KMS-11 (cell line): ENCODE results near the gene FOXF2.

Experiments used
- H2AFZ ChIP-seq: fragments of 200-600 bp; sonication (generic); 2 replicates; pipeline ENCODE4 v1.6.1; 2016; ENCODE audit warnings: antibody characterized with exemption, mixed run types, low read depth
- H3K27ac ChIP-seq: fragments of 200-600 bp; sonication (generic); 2 replicates; pipeline ENCODE4 v1.6.1; 2016; ENCODE audit warnings: mild to moderate bottlenecking, mixed run types
- H3K27me3 ChIP-seq: fragments of 200-600 bp; sonication (generic); 2 replicates; pipeline ENCODE4 v1.6.1; 2017; ENCODE audit warnings: mild to moderate bottlenecking, low read depth, mixed run types, moderate library complexity; ENCODE audit not compliant: insufficient read depth
- H3K36me3 ChIP-seq: fragments of 200-600 bp; sonication (generic); 2 replicates; pipeline ENCODE4 v1.6.1; 2017; ENCODE audit warnings: mild to moderate bottlenecking, mixed run types; ENCODE audit not compliant: insufficient read depth
- H3K4me1 ChIP-seq: fragments of 200-600 bp; sonication (generic); 2 replicates; pipeline ENCODE4 v1.6.1; 2016; ENCODE audit warnings: mild to moderate bottlenecking, low read depth, mixed run types; ENCODE audit not compliant: poor library complexity, severe bottlenecking
- H3K4me2 ChIP-seq: fragments of 200-600 bp; sonication (generic); 2 replicates; pipeline ENCODE4 v1.7.0; 2016; ENCODE audit warnings: mild to moderate bottlenecking, mixed run types
- H3K4me3 ChIP-seq: fragments of 200-600 bp; sonication (generic); IDR thresholded peaks from 2 replicates; pipeline ENCODE4 v1.6.1; 2017; ENCODE audit warnings: low read depth, low read length, mixed read lengths; ENCODE audit not compliant: insufficient read depth
- H3K79me2 ChIP-seq: fragments of 200-600 bp; sonication (generic); 2 replicates; pipeline ENCODE4 v1.6.1; 2016; ENCODE audit warnings: low read depth, mixed run types; ENCODE audit not compliant: insufficient read depth
- H3K9ac ChIP-seq: fragments of 200-600 bp; sonication (generic); 2 replicates; pipeline ENCODE4 v1.6.1; 2016; ENCODE audit warnings: mild to moderate bottlenecking, mixed run types
- H4K20me1 ChIP-seq: fragments of 200-600 bp; sonication (generic); 2 replicates; pipeline ENCODE4 v1.6.1; 2016; ENCODE audit warnings: mild to moderate bottlenecking, mixed run types; ENCODE audit not compliant: insufficient read depth
- CTCF ChIP-seq: fragments of 200-600 bp; sonication (generic); conservative IDR thresholded peaks from 2 replicates; pipeline ENCODE4 v1.6.1; 2017; ENCODE audit warnings: low read depth, mild to moderate bottlenecking, antibody characterized with exemption, low read length, moderate library complexity, mixed read lengths

The FOXF2 gene

GRCh38 chr6:1388630-1389368 lies 577 bp upstream of the FOXF2 start:
- H3K36me3 ChIP-seq = no peaks in the 10 kb centered on the region
- no peaks in the 10 kb centered on the region for H4K20me1 ChIP-seq
- no peak overlapping the region for H3K9ac ChIP-seq
- H2AFZ ChIP-seq = no peak overlapping the region
- no peaks in the 10 kb centered on the region for H3K4me1 ChIP-seq
- H3K27me3 ChIP-seq = no peaks in the 10 kb centered on the region
- H3K4me2 ChIP-seq = no peak overlapping the region
- H3K4me3 ChIP-seq = no peak overlapping the region
- H3K27ac ChIP-seq = no peak overlapping the region
- no peak for TF ChIP-seq CTCF
- H3K79me2 ChIP-seq = no peaks in the 10 kb centered on the region

- H3K27ac ChIP-seq = no peak overlapping the region
- no peaks in the 10 kb centered on the region for H3K36me3 ChIP-seq
- no peak overlapping the region for H3K9ac ChIP-seq
- H4K20me1 ChIP-seq = no peaks in the 10 kb centered on the region
- H2AFZ ChIP-seq = no peak overlapping the region
- no peaks in the 10 kb centered on the region for H3K27me3 ChIP-seq
- H3K4me3 ChIP-seq = no peak overlapping the region
- H3K79me2 ChIP-seq = no peaks in the 10 kb centered on the region
- H3K4me1 ChIP-seq = no peaks in the 10 kb centered on the region
- H3K4me2 ChIP-seq = no peak overlapping the region
- TF ChIP-seq CTCF = no peak
Observed at GRCh38 chr6:1390133-1390945, 963 bp downstream of the FOXF2 start.

GRCh38 chr6:1390946-1391799 lies 1.8 kb downstream of the FOXF2 start:
- no peak for TF ChIP-seq CTCF
- Histone ChIP-seq H3K4me3 (no peak overlapping the region), H3K79me2 (no peaks in the 10 kb centered on the region), H3K36me3 (no peaks in the 10 kb centered on the region), H4K20me1 (no peaks in the 10 kb centered on the region), H3K4me2 (no peak overlapping the region), H3K27me3 (no peaks in the 10 kb centered on the region), H2AFZ (no peak overlapping the region), H3K4me1 (no peaks in the 10 kb centered on the region), H3K9ac (no peak overlapping the region), H3K27ac (no peak overlapping the region)

- H3K4me2 ChIP-seq = no peak overlapping the region
- H3K4me1 ChIP-seq = no peaks in the 10 kb centered on the region
- H3K4me3 ChIP-seq = no peak overlapping the region
- H4K20me1 ChIP-seq = no peaks in the 10 kb centered on the region
- no peaks in the 10 kb centered on the region for H3K27me3 ChIP-seq
- no peak for TF ChIP-seq CTCF
- no peaks in the 10 kb centered on the region for H3K79me2 ChIP-seq
- no peak overlapping the region for H3K9ac ChIP-seq
- H3K36me3 ChIP-seq = no peaks in the 10 kb centered on the region
- no peak overlapping the region for H3K27ac ChIP-seq
- H2AFZ ChIP-seq = no peak overlapping the region
Observed at GRCh38 chr6:1391800-1392309, 2.5 kb downstream of the FOXF2 start.
